Uterus (tissue), 2 donors: ENCODE results near the gene FAM83F.

Experiments
- POLR2A ChIP-seq, 2 donors: fragments of 450-650 bp; IDR thresholded peaks; one replicate each; pipeline ENCODE4 v1.6.1; 2016; ENCODE audit warnings: antibody characterized with exemption in 2 of 2, mild to moderate bottlenecking in 1 of 2, moderate library complexity in 1 of 2
- TF ChIP-seq, protein P1 (sequence below), 4 experiments: fragments of 200-600 bp in 2 of 4; fragments of 450-650 bp in 2 of 4; sonication (generic) in 2 of 4; IDR thresholded peaks; one replicate each; pipeline ENCODE4 v1.5.1; 2016 to 2019; ENCODE audit warnings: antibody characterized with exemption in 4 of 4, mild to moderate bottlenecking in 2 of 4, moderate library complexity in 1 of 4

DNA sequence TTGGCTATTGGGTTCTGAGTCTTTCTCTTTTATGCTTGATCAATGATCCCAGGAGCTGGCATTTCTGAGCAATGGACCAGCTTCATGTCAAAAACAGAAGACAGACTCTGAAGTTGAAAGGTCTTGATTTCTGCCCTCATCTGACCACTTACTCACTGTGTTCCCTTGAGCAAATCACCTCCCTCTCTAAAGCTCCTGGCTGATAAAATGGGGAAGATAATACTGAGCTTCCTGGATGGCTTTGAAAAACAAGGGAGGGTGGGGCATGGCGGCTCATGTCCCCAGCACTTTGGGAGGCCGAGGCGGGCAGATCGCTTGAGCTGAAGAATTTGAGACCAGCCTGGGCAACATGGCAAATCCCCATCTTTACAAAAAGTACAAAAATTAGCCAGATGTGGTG lies 6.4 kb downstream of the FAM83F start:
- TF ChIP-seq, protein P1, sequence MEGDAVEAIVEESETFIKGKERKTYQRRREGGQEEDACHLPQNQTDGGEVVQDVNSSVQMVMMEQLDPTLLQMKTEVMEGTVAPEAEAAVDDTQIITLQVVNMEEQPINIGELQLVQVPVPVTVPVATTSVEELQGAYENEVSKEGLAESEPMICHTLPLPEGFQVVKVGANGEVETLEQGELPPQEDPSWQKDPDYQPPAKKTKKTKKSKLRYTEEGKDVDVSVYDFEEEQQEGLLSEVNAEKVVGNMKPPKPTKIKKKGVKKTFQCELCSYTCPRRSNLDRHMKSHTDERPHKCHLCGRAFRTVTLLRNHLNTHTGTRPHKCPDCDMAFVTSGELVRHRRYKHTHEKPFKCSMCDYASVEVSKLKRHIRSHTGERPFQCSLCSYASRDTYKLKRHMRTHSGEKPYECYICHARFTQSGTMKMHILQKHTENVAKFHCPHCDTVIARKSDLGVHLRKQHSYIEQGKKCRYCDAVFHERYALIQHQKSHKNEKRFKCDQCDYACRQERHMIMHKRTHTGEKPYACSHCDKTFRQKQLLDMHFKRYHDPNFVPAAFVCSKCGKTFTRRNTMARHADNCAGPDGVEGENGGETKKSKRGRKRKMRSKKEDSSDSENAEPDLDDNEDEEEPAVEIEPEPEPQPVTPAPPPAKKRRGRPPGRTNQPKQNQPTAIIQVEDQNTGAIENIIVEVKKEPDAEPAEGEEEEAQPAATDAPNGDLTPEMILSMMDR (IDR thresholded peaks at IDR 0.05), result no peak
- no peak for TF ChIP-seq POLR2A (IDR thresholded peaks at IDR 0.05)
